ENCODE data around the gene PBLD.

PBLD gene

DNA sequence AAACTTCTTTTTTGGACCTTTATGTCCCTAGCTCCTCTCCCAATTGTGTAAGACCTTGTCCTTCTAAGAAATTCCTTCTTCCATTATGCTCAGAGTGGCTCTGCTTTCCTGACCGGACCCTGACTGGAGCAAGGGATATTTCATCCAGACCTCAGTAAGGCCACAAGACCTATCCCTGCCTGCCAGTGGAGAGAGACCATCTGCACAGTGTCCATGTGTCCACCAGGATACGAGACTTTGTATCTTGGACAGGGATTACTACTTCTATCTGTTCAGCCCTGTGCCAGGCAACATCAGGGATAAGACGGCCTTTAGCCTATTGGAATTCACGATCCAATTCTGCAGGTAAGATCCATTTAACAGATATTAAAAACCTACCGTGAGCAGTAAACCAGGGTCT, 93.7 kb downstream of the PBLD start:
- no peak for DNase-seq (ENCODE audit: low read depth in 1 of 2, low spot score in 1 of 2)

DNA sequence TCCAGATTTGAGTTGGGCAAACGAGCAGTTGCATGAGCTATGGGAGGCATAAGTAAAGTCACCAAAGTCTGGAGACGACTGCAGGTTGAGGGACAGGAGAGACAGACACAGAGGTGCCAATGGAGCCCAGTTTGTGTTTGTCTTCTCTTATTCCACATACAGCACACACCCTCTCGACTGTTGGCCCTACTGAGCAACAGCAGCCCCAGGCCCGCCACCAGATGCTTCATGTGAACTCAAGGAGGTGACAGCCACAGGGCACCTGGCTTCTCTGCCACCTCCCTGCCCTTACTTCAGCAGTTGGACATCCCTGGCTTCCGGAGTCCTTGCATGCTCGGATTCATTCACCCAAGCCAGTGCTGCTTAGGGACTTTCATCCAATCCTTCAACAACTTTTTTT, 94.4 kb downstream of the PBLD start:
- DNase-seq (ENCODE audit: low read depth in 1 of 2, low spot score in 1 of 2): no peak

DNA sequence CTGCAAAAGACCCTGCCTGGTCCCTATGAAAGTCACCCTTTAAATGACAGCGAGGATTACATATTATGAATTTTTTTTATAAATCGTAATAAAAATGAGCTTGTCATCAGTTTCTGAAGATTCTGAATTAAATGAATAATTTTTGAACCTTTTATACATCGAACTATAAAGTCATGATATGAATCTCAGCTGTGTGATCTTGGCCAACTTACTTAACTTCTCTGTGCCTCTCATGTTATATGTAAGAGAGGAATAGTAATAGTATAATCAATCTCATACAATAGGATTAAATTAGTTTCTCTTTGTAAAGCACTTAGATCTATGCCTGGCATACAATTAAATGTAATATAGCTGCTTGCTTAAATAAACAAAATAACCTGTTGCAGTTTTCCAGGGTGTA, 95.6 kb downstream of the PBLD start:
- DNase-seq (ENCODE audit: low read depth in 1 of 2, low spot score in 1 of 2): no peak

DNA sequence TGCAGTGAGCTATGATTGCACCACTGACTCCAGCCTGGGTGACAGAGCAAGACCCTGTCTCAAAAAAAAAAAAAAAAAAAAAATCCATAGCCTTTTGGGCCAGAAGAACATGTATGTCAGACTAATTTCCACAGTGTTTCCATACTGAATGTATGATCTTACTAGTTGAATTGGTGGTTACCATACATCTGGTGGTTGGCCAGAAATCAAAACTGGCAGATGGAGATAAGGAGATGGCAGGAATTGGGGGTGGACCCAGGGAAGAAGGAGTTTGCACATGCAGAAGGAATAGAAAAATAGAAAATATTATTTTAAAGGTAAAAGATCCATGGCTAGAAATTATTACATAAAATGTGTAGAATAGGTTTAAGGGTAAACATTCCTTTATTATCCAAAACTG, 97.1 kb downstream of the PBLD start:
- DNase-seq (ENCODE audit: low read depth in 1 of 2, low spot score in 1 of 2): no peak

DNA sequence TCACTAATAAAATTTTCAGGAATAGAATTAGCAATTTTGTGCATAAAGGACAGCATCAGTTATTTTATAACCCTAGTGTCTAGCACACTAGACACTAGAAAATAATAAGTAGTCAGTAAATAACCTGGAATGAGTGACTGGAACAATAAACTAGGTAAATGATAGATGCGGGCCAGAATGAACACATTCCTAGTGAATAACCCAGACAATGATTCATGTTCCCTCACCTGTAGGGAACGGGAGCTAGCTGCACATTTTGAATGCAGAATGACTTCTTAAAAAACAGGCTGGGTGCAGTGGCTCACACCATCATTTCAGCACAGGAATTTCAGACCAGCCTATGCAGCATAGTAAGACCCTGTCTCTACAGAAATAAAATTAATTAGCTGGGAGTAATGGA, 97.6 kb downstream of the PBLD start:
- DNase-seq (ENCODE audit: low read depth in 1 of 2, low spot score in 1 of 2): no peak

DNA sequence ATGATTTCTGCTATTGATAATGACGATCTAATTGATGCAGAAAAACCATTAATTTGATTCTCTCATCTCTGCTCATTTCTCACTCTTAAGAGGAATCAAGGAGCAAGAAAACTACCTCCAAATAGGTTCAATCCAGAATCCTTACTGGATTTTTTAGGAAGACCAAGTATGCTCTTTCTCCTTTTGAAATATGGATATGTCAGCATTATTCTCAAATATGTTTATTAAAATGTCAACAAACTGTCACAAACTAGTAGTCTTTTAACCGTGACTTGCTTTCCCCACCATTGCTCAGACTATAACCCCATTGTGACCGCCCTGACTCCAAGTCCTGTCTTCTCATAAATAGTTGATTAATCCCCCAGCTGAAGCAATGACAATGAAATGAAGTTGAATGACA, 99.7 kb downstream of the PBLD start:
- DNase-seq (ENCODE audit: low read depth in 1 of 2, low spot score in 1 of 2): no peak

Data from activated CD4-positive, alpha-beta T cell treated with anti-CD3 and anti-CD28 coated beads, Interleukin-2, amount 50 U/mL, for 24 hours (primary cell).